GM18907 (cell line): ENCODE measurements around the gene RNF181.
"Not testable (repeated sequence)": the region's sequence is repeated elsewhere in the genome, so short reads cannot be mapped to it uniquely, and the experiment has no call there.

ENCODE experiments used
- ATAC-seq: cut with Tn5 transposase; IDR thresholded peaks from one replicate; pipeline ENCODE4 v1.9.1; 2021; ENCODE audit warnings: mild to moderate bottlenecking, moderate library complexity; ENCODE audit not compliant: unreplicated experiment

Gene RNF181, protein sequence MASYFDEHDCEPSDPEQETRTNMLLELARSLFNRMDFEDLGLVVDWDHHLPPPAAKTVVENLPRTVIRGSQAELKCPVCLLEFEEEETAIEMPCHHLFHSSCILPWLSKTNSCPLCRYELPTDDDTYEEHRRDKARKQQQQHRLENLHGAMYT

GRCh38 chr2:85595301-85596025, at the start of gene RNF181:
RNF181 (plus strand) TSS chr2:85595745; CDS start chr2:85595764, 19 bp downstream.
- ATAC-seq = peak; percentile 99

- ATAC-seq = no peak
These were observed 49.7 kb upstream of the RNF181 start for GRCh38 chr2:85545780-85546240.

- ATAC-seq = no peak
These were observed 48.3 kb upstream of the RNF181 start for GRCh38 chr2:85547089-85547858.

- no peak for ATAC-seq
These were observed 47.5 kb upstream of the RNF181 start for GRCh38 chr2:85547859-85548607.

DNA sequence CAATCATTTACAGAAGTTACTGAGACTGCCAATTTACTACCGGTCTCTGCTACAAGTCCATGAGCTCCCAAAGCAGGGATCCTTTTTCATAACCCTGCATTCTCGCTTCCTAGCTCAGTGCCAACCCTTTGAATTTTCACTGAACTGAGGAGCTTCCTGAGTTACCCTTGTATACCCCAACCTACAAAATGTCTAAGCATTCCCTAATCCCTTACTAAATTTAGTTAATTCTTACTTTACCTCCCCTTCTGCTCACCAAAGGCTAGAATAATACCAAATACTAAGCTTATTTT, 47.0 kb upstream of the RNF181 start:
- no peak for ATAC-seq

DNA sequence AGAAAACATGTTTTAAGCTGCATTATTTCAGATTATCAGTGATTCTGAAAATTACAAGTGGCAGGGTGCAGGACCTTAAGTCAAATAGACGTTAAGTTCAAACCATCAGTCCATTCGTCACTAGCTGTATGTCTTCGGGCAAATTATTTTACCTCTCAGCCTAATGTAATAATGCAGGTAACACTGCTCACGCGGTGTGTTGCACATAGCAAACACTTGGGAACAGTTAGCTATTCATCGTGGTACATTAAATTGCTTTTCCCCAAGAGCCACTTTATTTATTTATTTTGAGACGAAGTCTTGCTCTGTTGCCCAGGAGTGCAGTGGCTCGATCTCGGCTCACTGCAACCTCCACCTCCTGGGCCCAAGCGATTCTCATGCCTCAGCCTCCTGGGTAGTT, 46.5 kb upstream of the RNF181 start:
- ATAC-seq = no peak

DNA sequence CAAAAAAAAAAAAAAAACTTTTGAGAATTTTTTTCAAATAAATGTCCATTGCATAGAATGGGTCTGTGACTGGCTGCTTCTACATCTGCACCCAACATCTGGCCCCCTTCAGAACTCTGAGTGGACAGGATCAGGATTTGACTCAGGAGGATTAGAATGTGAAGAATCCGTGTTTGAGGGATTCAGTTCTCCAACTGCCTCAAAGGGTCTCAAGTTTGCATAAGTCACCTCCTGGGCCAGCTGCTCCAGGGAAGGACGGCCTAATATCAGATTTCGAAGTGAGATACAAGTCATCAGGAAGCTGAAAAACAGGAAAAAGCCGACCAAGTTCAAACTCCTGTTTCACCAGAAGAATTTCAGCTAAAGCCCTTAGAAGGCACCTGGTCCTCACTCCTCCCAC, 45.7 kb upstream of the RNF181 start:
- no peak for ATAC-seq

DNA sequence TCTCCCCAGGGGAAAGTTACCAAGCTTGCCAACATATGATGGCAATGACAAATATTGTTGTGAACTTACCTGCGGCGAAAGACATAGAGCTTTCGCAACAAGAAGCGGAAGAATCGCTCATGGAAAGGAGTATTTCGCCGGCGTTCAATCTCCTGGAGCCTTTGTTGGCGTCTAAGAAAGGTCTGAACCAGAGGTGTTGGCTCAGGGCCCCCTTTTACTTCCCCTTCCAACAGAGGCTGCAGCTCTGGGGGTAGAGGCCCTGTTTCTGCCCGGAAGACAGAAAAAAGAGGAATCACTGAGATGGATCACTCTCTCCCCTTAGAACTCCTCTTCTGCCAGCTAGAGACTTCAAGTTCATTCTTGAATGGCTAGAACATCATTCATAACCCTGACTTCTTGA, 45.1 kb upstream of the RNF181 start:
- ATAC-seq = no peak

GRCh38 chr2:85551698-85552678, 43.6 kb upstream of the RNF181 start:
- ATAC-seq = no peak

DNA sequence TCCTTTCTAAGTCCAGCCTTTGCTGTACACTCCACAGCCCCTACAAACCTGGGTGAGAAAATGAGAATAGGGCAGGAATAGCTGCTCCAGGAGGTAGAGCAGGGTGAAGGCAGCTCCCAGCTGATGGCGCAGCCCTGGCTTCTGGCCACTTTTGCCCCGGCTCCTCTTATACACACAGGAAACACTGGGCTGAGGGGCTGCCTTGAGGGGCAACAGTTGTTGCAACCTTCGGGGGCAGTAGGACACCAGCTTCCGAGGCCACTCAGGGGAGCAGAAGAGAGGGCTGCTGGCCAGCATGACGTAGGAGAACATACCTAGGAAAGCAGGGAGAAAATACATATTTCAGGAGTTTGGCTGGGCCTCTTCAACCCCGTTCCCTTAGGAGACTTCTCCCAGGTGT, 42.4 kb upstream of the RNF181 start:
- ATAC-seq = no peak

DNA sequence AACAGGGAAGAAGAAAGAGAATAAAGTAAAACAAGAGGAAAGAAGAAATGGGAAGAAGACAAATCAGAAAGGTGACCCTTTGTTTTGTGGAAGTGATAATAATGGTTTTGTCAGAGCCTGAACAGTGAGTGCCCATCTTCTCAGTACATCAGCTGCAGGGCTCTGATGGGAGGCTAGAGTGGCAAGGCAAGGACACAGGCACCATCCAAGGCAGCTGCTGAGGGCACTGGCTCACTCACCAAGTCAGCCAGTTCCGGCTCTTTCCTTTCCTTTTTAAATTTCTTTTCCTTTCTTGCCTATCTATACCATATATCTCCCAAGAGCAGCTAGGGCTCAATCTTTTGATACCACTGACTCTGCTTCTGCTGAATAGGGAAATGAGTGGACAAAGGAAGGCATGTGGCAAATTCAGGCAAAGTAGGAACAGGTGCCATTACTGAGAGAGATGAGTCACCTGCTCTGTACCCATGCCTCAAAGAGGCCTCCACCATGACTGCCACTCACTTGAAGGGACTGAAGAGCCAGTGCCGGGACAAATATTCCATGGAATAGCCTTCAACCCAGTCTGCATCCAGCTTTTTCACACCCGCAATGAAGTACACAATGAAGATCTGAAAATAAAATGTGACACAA, 40.4 kb upstream of the RNF181 start:
- no peak for ATAC-seq

DNA sequence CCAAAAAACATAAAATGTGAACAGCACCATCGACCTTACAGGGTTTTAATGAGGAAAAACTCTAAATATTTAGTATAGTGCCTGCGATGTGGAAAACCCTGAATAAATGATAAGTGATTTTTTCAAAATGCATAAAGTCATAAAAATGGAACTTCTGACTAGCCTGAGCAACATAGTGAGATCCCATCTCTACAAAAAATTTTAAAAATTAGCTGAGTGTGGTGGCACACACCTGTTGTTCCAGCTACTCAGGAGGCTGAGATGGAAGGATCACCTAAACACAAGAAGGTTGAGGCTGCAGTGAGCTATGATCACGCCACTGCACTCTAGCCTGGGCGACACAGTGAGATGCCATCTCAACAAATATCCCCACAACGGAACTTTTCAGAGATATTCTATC, 38.4 kb upstream of the RNF181 start:
- no peak for ATAC-seq

DNA sequence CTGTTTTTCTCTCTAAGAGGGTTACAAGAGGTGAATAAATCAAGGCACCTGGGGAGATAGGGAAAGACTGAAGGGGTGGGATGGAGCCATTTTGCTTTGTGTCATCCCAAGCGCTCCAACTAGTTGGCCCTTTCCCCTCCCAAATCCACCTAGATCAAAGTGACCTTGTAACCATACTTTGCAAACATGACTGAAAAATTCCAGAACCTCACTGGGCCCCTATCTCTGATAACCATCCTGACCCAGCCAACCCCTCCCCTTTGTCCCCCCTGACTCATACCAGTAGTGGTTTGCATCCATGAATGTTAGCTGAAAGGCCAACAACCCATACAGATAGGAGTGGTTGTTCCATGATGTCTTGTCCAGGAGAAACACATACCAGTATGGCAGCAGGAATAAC, 37.4 kb upstream of the RNF181 start:
- ATAC-seq = no peak

- ATAC-seq = not testable (repeated sequence)
These were observed 35.2 kb upstream of the RNF181 start for GRCh38 chr2:85560403-85560726.

- peak; percentile 21 for ATAC-seq
These were observed 34.7 kb upstream of the RNF181 start for GRCh38 chr2:85560812-85561279.

DNA sequence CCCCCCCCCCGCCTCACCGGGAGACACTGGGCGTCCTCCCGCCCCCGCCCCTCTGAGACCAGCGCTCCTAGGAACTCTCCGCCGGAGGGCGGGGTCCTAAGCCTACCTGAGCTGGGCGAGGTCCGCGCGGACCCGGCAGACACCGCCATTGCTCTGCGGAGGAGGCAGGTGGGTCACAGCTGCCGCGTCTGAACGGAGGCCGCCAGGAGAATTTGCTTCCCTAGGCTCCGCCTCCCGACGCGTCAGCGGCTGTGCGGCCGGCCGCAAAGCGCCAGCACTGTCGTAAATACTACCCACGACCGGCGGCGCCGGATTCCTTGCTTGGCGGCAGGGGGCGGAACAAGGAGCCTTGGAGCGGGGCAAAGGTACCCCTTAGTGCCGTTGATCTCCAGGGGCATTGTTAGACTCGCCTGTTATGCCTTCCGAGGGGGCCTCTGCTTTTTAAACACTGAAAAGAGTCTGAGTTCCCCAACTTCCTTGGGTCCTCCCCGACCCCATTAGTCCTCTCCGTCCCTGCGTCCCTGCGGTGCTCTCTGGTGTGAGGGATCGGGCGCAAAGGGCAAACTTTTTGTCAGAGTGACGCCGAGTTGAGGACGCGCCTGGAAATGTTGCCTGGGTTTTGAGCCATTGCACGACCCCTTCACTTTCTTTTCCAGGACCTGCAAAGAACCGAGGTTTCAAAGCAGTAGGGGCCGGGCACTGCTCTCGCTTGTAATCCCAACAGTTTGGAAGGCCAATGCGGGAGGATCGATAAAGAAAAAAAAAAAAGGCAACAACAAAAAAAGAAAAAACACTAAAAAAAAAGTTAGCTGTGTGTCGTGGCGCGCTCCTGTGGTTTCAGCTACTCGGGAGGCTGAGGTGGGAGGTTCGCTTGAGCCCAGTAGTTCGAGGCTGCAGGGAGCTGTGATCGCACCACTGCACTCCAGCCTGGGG, 34.0 kb upstream of the RNF181 start, which contains the start of gene GGCX:
TSS of gene GGCX (minus strand) at position 214 of the 933 bp plus-strand sequence. CDS start at position 149, 65 bp downstream.
- peak; percentile 86 for ATAC-seq

GRCh38 chr2:85564144-85564563, 31.4 kb upstream of the RNF181 start:
- ATAC-seq = peak; percentile 32

- ATAC-seq = no peak
These were observed 29.3 kb upstream of the RNF181 start for GRCh38 chr2:85566265-85566664.

DNA sequence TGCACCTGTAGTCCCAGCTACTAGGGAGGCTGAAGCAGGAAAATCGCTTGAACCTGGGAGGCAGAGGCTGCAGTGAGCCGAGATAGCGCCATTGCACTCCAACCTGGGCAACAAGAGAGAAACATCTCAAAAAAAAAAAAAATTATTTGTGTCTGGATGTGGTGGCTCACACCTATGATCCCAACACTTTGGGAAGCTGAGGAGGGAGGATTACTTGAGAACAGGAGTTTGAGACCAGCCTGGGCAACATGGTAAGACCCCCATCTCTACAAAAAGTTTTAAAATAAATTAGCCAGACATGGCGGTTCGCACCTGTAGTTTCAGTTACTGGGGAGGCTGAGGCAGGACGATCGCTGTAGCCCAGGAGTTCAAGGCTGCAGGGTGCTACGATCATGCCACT, 19.8 kb upstream of the RNF181 start:
- no peak for ATAC-seq
